Activated CD4-positive, alpha-beta T cell treated with anti-CD3 and anti-CD28 coated beads, Interleukin-2, Interleukin-4, amounts not matched to agents 100 ng/mL and 50 ng/mL, durations not matched to agents 16 hours and 8 hours (primary cell): Measurements from ENCODE around the gene SSUH2.
A peak's percentile ranks its signal among the peaks of the same experiment; 100 is the strongest.

Experiments
- DNase-seq: peaks from one replicate; pipeline ENCODE4 v3.0.0-alpha.2; 2020; ENCODE audit warnings: low spot score

Gene SSUH2

GRCh38 chr3:8579943-8580342 lies 64.7 kb downstream of the SSUH2 start:
- DNase-seq: no peak

GRCh38 chr3:8579096-8579495 lies 65.5 kb downstream of the SSUH2 start:
- DNase-seq: no peak

GRCh38 chr3:8578282-8578681 lies 66.3 kb downstream of the SSUH2 start:
- no peak for DNase-seq

- no peak for DNase-seq
These were observed 67.6 kb downstream of the SSUH2 start for GRCh38 chr3:8576841-8577571.

GRCh38 chr3:8576436-8576835 lies 68.2 kb downstream of the SSUH2 start:
- no peak for DNase-seq

GRCh38 chr3:8575364-8576104 lies 69.1 kb downstream of the SSUH2 start:
- no peak for DNase-seq

GRCh38 chr3:8574670-8575322 lies 69.8 kb downstream of the SSUH2 start:
- no peak for DNase-seq

GRCh38 chr3:8574040-8574669 lies 70.4 kb downstream of the SSUH2 start:
- DNase-seq: no peak

- no peak for DNase-seq
These were observed 71.2 kb downstream of the SSUH2 start for GRCh38 chr3:8573342-8573926.

- peak; percentile 2 for DNase-seq
These were observed 73.3 kb downstream of the SSUH2 start for GRCh38 chr3:8571256-8571655.
